T-helper 2 cell (primary cell): Measurements from ENCODE around the gene ACTRT2.

Source experiments
- DNase-seq, 5 experiments: peaks; one replicate each; pipeline versions ENCODE4 v3.0.0 to v3.0.0-alpha.2; 2012 to 2022

The ACTRT2 gene

GRCh38 chr1:3003039-3003940, 18.0 kb upstream of the ACTRT2 start:
- no peak for DNase-seq

GRCh38 chr1:3003941-3004270, 17.4 kb upstream of the ACTRT2 start:
- no peak for DNase-seq

GRCh38 chr1:3004285-3005205, 16.7 kb upstream of the ACTRT2 start:
- DNase-seq, result no peak

- DNase-seq, result no peak
Observed at GRCh38 chr1:3005771-3006170, 15.5 kb upstream of the ACTRT2 start.

- DNase-seq, result no peak
Observed at GRCh38 chr1:3007298-3008147, 13.7 kb upstream of the ACTRT2 start.

GRCh38 chr1:3009021-3009420, 12.2 kb upstream of the ACTRT2 start:
- DNase-seq, result no peak

- DNase-seq, result no peak
Observed at GRCh38 chr1:3009556-3009955, 11.7 kb upstream of the ACTRT2 start.

- DNase-seq, result no peak
Observed at GRCh38 chr1:3011127-3011526, 10.1 kb upstream of the ACTRT2 start.

GRCh38 chr1:3011631-3012455, 9.4 kb upstream of the ACTRT2 start:
- DNase-seq, result no peak

GRCh38 chr1:3012456-3013291, 8.6 kb upstream of the ACTRT2 start:
- peak in 2 of 5 experiments; percentile 21 to 22 for DNase-seq

GRCh38 chr1:3013371-3014049, 7.8 kb upstream of the ACTRT2 start:
- DNase-seq, result no peak

- no peak for DNase-seq
Observed at GRCh38 chr1:3014050-3014440, 7.2 kb upstream of the ACTRT2 start.

- no peak for DNase-seq
Observed at GRCh38 chr1:3014443-3015268, 6.6 kb upstream of the ACTRT2 start.

GRCh38 chr1:3015269-3015635, 6.0 kb upstream of the ACTRT2 start:
- DNase-seq, result no peak

- no peak for DNase-seq
Observed at GRCh38 chr1:3015744-3016143, 5.5 kb upstream of the ACTRT2 start.

GRCh38 chr1:3016641-3017439, 4.4 kb upstream of the ACTRT2 start:
- DNase-seq, result no peak

GRCh38 chr1:3017440-3018050, 3.7 kb upstream of the ACTRT2 start:
- DNase-seq, result no peak

GRCh38 chr1:3018051-3018471, 3.2 kb upstream of the ACTRT2 start:
- no peak for DNase-seq
